HL-60 (cell line): Measurements from ENCODE around the gene PON3.

Source experiments
- DNase-seq, 2 experiments: peaks; one replicate each; pipeline ENCODE4 v3.0.0-alpha.2; 2010 to 2020; ENCODE audit warnings: low read depth in 1 of 2, low spot score in 1 of 2
- H3K27ac ChIP-seq: fragments of 250-450 bp; sonication (Bioruptor Pico); replicated peaks from 2 replicates; pipeline ENCODE4 v1.5.1; 2020; ENCODE audit warnings: mild to moderate bottlenecking, moderate library complexity
- H3K27me3 ChIP-seq: fragments of 250-450 bp; sonication (Bioruptor Pico); 2 replicates; pipeline ENCODE4 v1.5.1; 2021; ENCODE audit warnings: mild to moderate bottlenecking, moderate library complexity; ENCODE audit not compliant: insufficient read depth, poor library complexity, severe bottlenecking
- H3K4me3 ChIP-seq: replicated peaks from 2 replicates; pipeline ENCODE4 v1.5.1; 2011; ENCODE audit warnings: mild to moderate bottlenecking, control low read depth, low read length; ENCODE audit not compliant: insufficient read depth
- GABPA ChIP-seq: IDR thresholded peaks from 2 replicates; pipeline ENCODE4 v1.6.1; 2012; ENCODE audit warnings: low read depth
- POLR2AphosphoS5 ChIP-seq: IDR thresholded peaks from 2 replicates; pipeline ENCODE4 v1.6.1; 2012; ENCODE audit warnings: low read depth
- REST ChIP-seq: IDR thresholded peaks from 2 replicates; pipeline ENCODE4 v1.6.1; 2012; ENCODE audit warnings: low read depth; ENCODE audit not compliant: insufficient replicate concordance
- SPI1 ChIP-seq: IDR thresholded peaks from 2 replicates; pipeline ENCODE4 v1.6.1; 2012; ENCODE audit warnings: low read depth, mild to moderate bottlenecking, borderline replicate concordance
- TF ChIP-seq, protein P1 (sequence below): IDR thresholded peaks from one replicate; pipeline ENCODE4 v1.5.1; 2011; ENCODE audit warnings: low read length, control low read depth, inconsistent platforms; ENCODE audit not compliant: insufficient read depth

Gene PON3

GRCh38 chr7:95436407-95436806, 40.2 kb upstream of the PON3 start:
- H3K27me3 ChIP-seq = no peaks in the 10 kb centered on the region
- no peak for DNase-seq
- TF ChIP-seq, protein P1, sequence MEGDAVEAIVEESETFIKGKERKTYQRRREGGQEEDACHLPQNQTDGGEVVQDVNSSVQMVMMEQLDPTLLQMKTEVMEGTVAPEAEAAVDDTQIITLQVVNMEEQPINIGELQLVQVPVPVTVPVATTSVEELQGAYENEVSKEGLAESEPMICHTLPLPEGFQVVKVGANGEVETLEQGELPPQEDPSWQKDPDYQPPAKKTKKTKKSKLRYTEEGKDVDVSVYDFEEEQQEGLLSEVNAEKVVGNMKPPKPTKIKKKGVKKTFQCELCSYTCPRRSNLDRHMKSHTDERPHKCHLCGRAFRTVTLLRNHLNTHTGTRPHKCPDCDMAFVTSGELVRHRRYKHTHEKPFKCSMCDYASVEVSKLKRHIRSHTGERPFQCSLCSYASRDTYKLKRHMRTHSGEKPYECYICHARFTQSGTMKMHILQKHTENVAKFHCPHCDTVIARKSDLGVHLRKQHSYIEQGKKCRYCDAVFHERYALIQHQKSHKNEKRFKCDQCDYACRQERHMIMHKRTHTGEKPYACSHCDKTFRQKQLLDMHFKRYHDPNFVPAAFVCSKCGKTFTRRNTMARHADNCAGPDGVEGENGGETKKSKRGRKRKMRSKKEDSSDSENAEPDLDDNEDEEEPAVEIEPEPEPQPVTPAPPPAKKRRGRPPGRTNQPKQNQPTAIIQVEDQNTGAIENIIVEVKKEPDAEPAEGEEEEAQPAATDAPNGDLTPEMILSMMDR = no peak
- no peak for TF ChIP-seq REST
- no peak for TF ChIP-seq POLR2AphosphoS5
- TF ChIP-seq SPI1 = no peak
- TF ChIP-seq GABPA = no peak
- no peak overlapping the region for H3K27ac ChIP-seq
- no peak overlapping the region for H3K4me3 ChIP-seq

GRCh38 chr7:95435422-95435780, 39.2 kb upstream of the PON3 start:
- Histone ChIP-seq H3K27me3 (no peaks in the 10 kb centered on the region), H3K27ac (no peak overlapping the region), H3K4me3 (peak overlapping the region; percentile 58; the same call in 1 of the 2 replicates)
- no peak for DNase-seq
- TF ChIP-seq POLR2AphosphoS5 (no peak), REST (no peak), SPI1 (no peak), GABPA (no peak)
- TF ChIP-seq, protein P1 = no peak

DNA sequence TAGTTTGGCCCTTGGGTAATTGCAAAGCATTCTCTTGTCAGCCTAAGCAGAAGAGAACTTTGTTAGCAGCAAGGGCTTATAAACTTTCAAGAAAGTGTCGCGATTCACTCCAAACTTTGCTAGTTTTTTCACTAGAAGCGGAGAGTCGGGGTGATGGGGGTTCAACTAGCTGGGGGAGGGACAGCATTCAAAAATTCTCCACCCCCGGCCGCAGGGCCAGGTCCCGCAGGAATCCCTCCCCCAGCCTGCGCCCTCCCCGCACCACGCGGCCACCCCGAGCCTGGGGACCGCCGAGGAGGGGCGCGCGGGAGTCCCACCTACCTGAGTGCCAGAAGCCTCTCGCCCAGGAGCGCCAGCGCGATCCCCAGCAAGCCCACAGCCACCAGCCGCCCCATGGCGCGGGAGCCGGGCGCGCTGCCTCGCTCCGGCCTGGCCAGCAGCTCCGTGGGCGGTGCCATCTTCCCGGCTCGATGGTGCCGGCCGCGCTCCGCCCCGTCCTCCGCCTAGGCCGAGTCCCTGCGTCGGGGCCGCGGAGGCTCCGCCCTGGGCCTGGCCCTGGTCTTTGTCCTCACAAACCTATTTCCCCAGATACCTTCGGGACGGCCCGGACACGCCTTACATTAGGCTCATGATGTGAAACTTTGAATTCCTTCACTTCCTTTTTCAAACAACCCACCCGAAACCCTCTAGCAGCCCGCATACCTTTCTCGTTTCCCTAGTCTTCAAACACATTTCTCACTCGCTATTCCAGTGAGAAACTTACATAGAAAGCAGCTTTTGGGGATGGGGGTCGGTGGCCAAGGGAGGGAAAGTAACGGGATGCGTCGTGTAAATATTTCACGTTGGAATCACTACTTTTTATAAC, 38.6 kb upstream of the PON3 start, which contains the start of gene PON2:
Gene PON2 (minus strand): TSS at position 472 of the 865 bp plus-strand sequence. CDS start 77 bp downstream, at position 395.
- TF ChIP-seq SPI1 (no peak), REST (no peak), GABPA (no peak), POLR2AphosphoS5 (no peak)
- TF ChIP-seq, protein P1 = no peak
- Histone ChIP-seq H3K4me3 (peak within 1 kb of the TSS; percentile 58), H3K27ac (no peak within 1 kb of the TSS), H3K27me3 (no peaks in the 10 kb centered on the region)
- peak; percentile 11 to 13 for DNase-seq
